Endodermal cell (in vitro differentiated cells): ENCODE results near the gene SBNO2. TPM values are rescaled to one million over a fixed set of nuclear protein-coding genes. Genes with fewer than 3 reads are reported as not detected.

Experiments
- DNase-seq: peaks from one replicate; pipeline ENCODE4 v3.0.0-alpha.2; 2017
- H3K27ac ChIP-seq: 2 replicates; pipeline ENCODE4 v1.5.1; 2013; ENCODE audit warnings: mild to moderate bottlenecking, low read depth, low read length, moderate library complexity
- H3K27me3 ChIP-seq: 2 replicates; pipeline ENCODE4 v1.6.1; 2013; ENCODE audit warnings: mild to moderate bottlenecking, low read length, moderate library complexity; ENCODE audit not compliant: insufficient read depth, control insufficient read depth, poor library complexity, severe bottlenecking
- H3K36me3 ChIP-seq: 2 replicates; pipeline ENCODE4 v1.7.0; 2013; ENCODE audit warnings: mild to moderate bottlenecking, low read length, moderate library complexity; ENCODE audit not compliant: control insufficient read depth, insufficient read depth
- H3K4me1 ChIP-seq: one replicate; pipeline ENCODE4 v1.7.0; 2013; ENCODE audit warnings: low read length; ENCODE audit not compliant: control insufficient read depth, insufficient read depth
- H3K4me3 ChIP-seq: 2 replicates; pipeline ENCODE4 v1.5.1; 2013; ENCODE audit warnings: mild to moderate bottlenecking, low read length, moderate library complexity
- H3K9ac ChIP-seq: 2 replicates; pipeline ENCODE4 v1.6.1; 2013; ENCODE audit warnings: mild to moderate bottlenecking, low read length, moderate library complexity; ENCODE audit not compliant: poor library complexity, severe bottlenecking; ENCODE audit errors: extremely low read depth
- H3K9me3 ChIP-seq: 2 replicates; pipeline ENCODE4 v1.6.1; 2013; ENCODE audit warnings: mild to moderate bottlenecking, low read length, moderate library complexity; ENCODE audit not compliant: control insufficient read depth
- H3K27ac Mint-ChIP-seq: 2 replicates; pipeline ENCODE4 v1.8.0; 2020; ENCODE audit warnings: mixed read lengths
- H3K27me3 Mint-ChIP-seq: 2 replicates; pipeline ENCODE4 v1.8.0; 2021; ENCODE audit warnings: mild to moderate bottlenecking, mixed read lengths; ENCODE audit not compliant: insufficient read depth
- H3K36me3 Mint-ChIP-seq: 2 replicates; pipeline ENCODE4 v1.8.0; 2020; ENCODE audit warnings: low read depth, mixed read lengths
- H3K4me1 Mint-ChIP-seq: 2 replicates; pipeline ENCODE4 v1.8.0; 2020; ENCODE audit warnings: mixed read lengths
- H3K4me3 Mint-ChIP-seq: 2 replicates; pipeline ENCODE4 v1.8.0; 2020; ENCODE audit warnings: mild to moderate bottlenecking, moderate library complexity, mixed read lengths
- H3K9me3 Mint-ChIP-seq: 2 replicates; pipeline ENCODE4 v1.8.0; 2020; ENCODE audit warnings: mild to moderate bottlenecking, mixed read lengths
- CTCF ChIP-seq: fragments of 200-600 bp; sonication (generic); conservative IDR thresholded peaks from 2 replicates; pipeline ENCODE4 v1.5.0; 2021; ENCODE audit warnings: antibody characterized with exemption, mild to moderate bottlenecking
- WGBS, 2 experiments: methylation state at CpG; one replicate each; pipeline versions ENCODE4 v1.1.5 to v1.1.7; 2013; ENCODE audit warnings: missing lambda C conversion rate in 2 of 2, mixed read lengths in 1 of 2; ENCODE audit not compliant: insufficient coverage in 1 of 2, insufficient read length in 1 of 2; 5-methylcytosine and 5-hydroxymethylcytosine counted together
- total RNA-seq, 2 donors: library from RNA; stranded (reverse); fragmentation: NEBNext Ultra II Directional in 1 of 2; extraction: Animal tissue kit (Norgen Biotek cat#: 25700) in 1 of 2; gene quantifications; 2 replicates in 1 of 2; 3 replicates in 1 of 2; pipeline ENCODE4 v1.2.1, GENCODE V29; 2021

SBNO2 gene
- total RNA-seq, 2 donors from 2014 or later, result 43.3 to 50.4 TPM

GRCh38 chr19:1093330-1093729, 80.7 kb downstream of the SBNO2 start:
- Histone ChIP-seq H3K4me3 (peak overlapping the region; percentile 87), H3K27ac (no peak overlapping the region), H3K4me1 (no peaks in the 10 kb centered on the region), H3K9ac (no peak overlapping the region), H3K27me3 (no peaks in the 10 kb centered on the region), H3K36me3 (peaks cover 30% of the 10 kb centered on the region), H3K9me3 (no peaks in the 10 kb centered on the region)
- Mint-ChIP-seq H3K9me3 (no peaks in the 10 kb centered on the region), H3K36me3 (peaks cover 22% of the 10 kb centered on the region), H3K27me3 (no peaks in the 10 kb centered on the region), H3K4me1 (peaks cover 4% of the 10 kb centered on the region), H3K27ac (peak overlapping the region; percentile 39), H3K4me3 (peak overlapping the region; percentile 86)
- DNase-seq, result no peak
- no peak for TF ChIP-seq CTCF
- 94 to 95% methylated on average over 6 to 15 of the region's 15 CpGs for whole genome bisulfite sequencing, 2 experiments

- H3K9me3 ChIP-seq, result no peaks in the 10 kb centered on the region
- H3K27ac ChIP-seq, result no peak overlapping the region
- no peaks in the 10 kb centered on the region for H3K27me3 ChIP-seq
- Mint-ChIP-seq H3K9me3 (no peaks in the 10 kb centered on the region), H3K4me3 (no peak overlapping the region), H3K27ac (no peak overlapping the region), H3K27me3 (no peaks in the 10 kb centered on the region), H3K36me3 (peaks cover 27% of the 10 kb centered on the region), H3K4me1 (peaks cover 4% of the 10 kb centered on the region)
- TF ChIP-seq CTCF, result no peak
- no peak overlapping the region for H3K9ac ChIP-seq
- peaks cover 40% of the 10 kb centered on the region for H3K36me3 ChIP-seq
- no peak for DNase-seq
- H3K4me3 ChIP-seq, result no peak overlapping the region
- 94 to 96% methylated on average over 13 to 27 of the region's 27 CpGs for WGBS, 2 experiments
- H3K4me1 ChIP-seq, result no peaks in the 10 kb centered on the region
Observed at GRCh38 chr19:1091544-1092175, 82.4 kb downstream of the SBNO2 start.

GRCh38 chr19:1090731-1091543, 83.1 kb downstream of the SBNO2 start:
- WGBS, 2 experiments, result 94 to 95% methylated on average over 28 to 38 of the region's 38 CpGs
- H3K9ac ChIP-seq, result no peak overlapping the region

More at GRCh38 chr19:1090731-1091543, 83.1 kb downstream of the SBNO2 start:
- no peak overlapping the region for H3K27ac ChIP-seq
- Mint-ChIP-seq H3K4me3 (no peak overlapping the region), H3K36me3 (peaks cover 30% of the 10 kb centered on the region), H3K4me1 (peaks cover 4% of the 10 kb centered on the region), H3K9me3 (no peaks in the 10 kb centered on the region), H3K27me3 (no peaks in the 10 kb centered on the region), H3K27ac (no peak overlapping the region)
- no peak overlapping the region for H3K4me3 ChIP-seq
- no peaks in the 10 kb centered on the region for H3K4me1 ChIP-seq
- no peaks in the 10 kb centered on the region for H3K27me3 ChIP-seq
- no peak for TF ChIP-seq CTCF
- H3K36me3 ChIP-seq, result peaks cover 40% of the 10 kb centered on the region
- DNase-seq, result no peak
- no peaks in the 10 kb centered on the region for H3K9me3 ChIP-seq
